ENCODE measurements around the gene SLC39A11.
"Not testable (repeated sequence)": the region's sequence is repeated elsewhere in the genome, so short reads cannot be mapped to it uniquely, and the experiment has no call there.

The SLC39A11 gene

GRCh38 chr17:72786209-72786608 is 306.3 kb downstream of the SLC39A11 start:
- Histone ChIP-seq H3K27me3 (replicated peaks; ENCODE audit: insufficient read depth, low read length) (no peaks in the 10 kb centered on the region), H3K4me1 (ENCODE audit: low read length) (no peaks in the 10 kb centered on the region)

GRCh38 chr17:72782985-72783701 is 309.3 kb downstream of the SLC39A11 start:
- Histone ChIP-seq H3K9me2 (replicated peaks; ENCODE audit: insufficient read depth, low read length) (no peaks in the 10 kb centered on the region), H3K4me3 (ENCODE audit: low read length) (no peak overlapping the region), H3K9me3 (replicated peaks; ENCODE audit: insufficient read depth, low read length) (no peaks in the 10 kb centered on the region), H2AFZ (ENCODE audit: low read length) (no peak overlapping the region), H3K9ac (ENCODE audit: low read length) (no peak overlapping the region), H3K36me3 (replicated peaks; ENCODE audit: insufficient read depth, low read length) (no peaks in the 10 kb centered on the region), H3K27ac (ENCODE audit: low read length) (no peak overlapping the region), H3K27me3 (replicated peaks; ENCODE audit: insufficient read depth, low read length) (no peaks in the 10 kb centered on the region), H3K4me1 (ENCODE audit: low read length) (no peaks in the 10 kb centered on the region), H3K4me2 (ENCODE audit: low read depth, low read length) (no peak overlapping the region), H3K79me2 (ENCODE audit: low read length) (no peaks in the 10 kb centered on the region), H3F3A (ENCODE audit: insufficient read depth, low read length) (no peaks in the 10 kb centered on the region), H4K20me1 (ENCODE audit: insufficient read depth, low read length) (no peaks in the 10 kb centered on the region)
- no peak for TF ChIP-seq EZH2 (optimal IDR thresholded peaks at IDR 0.05; ENCODE audit: low read depth, low read length)
- TF ChIP-seq CTCF (IDR thresholded peaks at IDR 0.05; ENCODE audit: low read length) = no peak
- TF ChIP-seq EZH2phosphoT487 (IDR thresholded peaks at IDR 0.05; ENCODE audit: low read length) = no peak
- no peak for DNase-seq

More at GRCh38 chr17:72786209-72786608, 306.3 kb downstream of the SLC39A11 start:
- Histone ChIP-seq H3K9me2 (replicated peaks; ENCODE audit: insufficient read depth, low read length) (no peaks in the 10 kb centered on the region), H3K27ac (ENCODE audit: low read length) (no peak overlapping the region), H4K20me1 (ENCODE audit: insufficient read depth, low read length) (no peaks in the 10 kb centered on the region), H2AFZ (ENCODE audit: low read length) (no peak overlapping the region), H3K36me3 (replicated peaks; ENCODE audit: insufficient read depth, low read length) (no peaks in the 10 kb centered on the region), H3K9ac (ENCODE audit: low read length) (no peak overlapping the region), H3K9me3 (replicated peaks; ENCODE audit: insufficient read depth, low read length) (no peaks in the 10 kb centered on the region), H3K4me2 (ENCODE audit: low read depth, low read length) (no peak overlapping the region), H3F3A (ENCODE audit: insufficient read depth, low read length) (no peaks in the 10 kb centered on the region), H3K4me3 (ENCODE audit: low read length) (no peak overlapping the region), H3K79me2 (ENCODE audit: low read length) (no peaks in the 10 kb centered on the region)
- TF ChIP-seq EZH2 (optimal IDR thresholded peaks at IDR 0.05; ENCODE audit: low read depth, low read length) = no peak
- no peak for TF ChIP-seq CTCF (IDR thresholded peaks at IDR 0.05; ENCODE audit: low read length)
- no peak for TF ChIP-seq EZH2phosphoT487 (IDR thresholded peaks at IDR 0.05; ENCODE audit: low read length)
- no peak for DNase-seq

GRCh38 chr17:72782437-72782836 is 310.1 kb downstream of the SLC39A11 start:
- not testable (repeated sequence) for H4K20me1 ChIP-seq (ENCODE audit: insufficient read depth, low read length); H3K9ac ChIP-seq (ENCODE audit: low read length); H3K4me3 ChIP-seq (ENCODE audit: low read length); H3K79me2 ChIP-seq (ENCODE audit: low read length); H3F3A ChIP-seq (ENCODE audit: insufficient read depth, low read length); H3K4me2 ChIP-seq (ENCODE audit: low read depth, low read length); H3K9me3 ChIP-seq (replicated peaks; ENCODE audit: insufficient read depth, low read length); H3K27ac ChIP-seq (ENCODE audit: low read length); H3K36me3 ChIP-seq (replicated peaks; ENCODE audit: insufficient read depth, low read length); H3K9me2 ChIP-seq (replicated peaks; ENCODE audit: insufficient read depth, low read length); H3K27me3 ChIP-seq (replicated peaks; ENCODE audit: insufficient read depth, low read length); H3K4me1 ChIP-seq (ENCODE audit: low read length); DNase-seq; H2AFZ ChIP-seq (ENCODE audit: low read length)

Data from MM.1S (cell line).